Panc1 (cell line): ENCODE measurements around the gene TAX1BP1. TPM values are rescaled to one million over a fixed set of nuclear protein-coding genes. Genes with fewer than 3 reads are reported as not detected.

ENCODE experiments used
- ATAC-seq: fragments of 200-7000 bp; cut with Tn5 transposase; 2 replicates; pipeline ENCODE4 v1.9.1; 2020; ENCODE audit warnings: mild to moderate bottlenecking, moderate library complexity
- BruUV-seq: library from RNA; stranded (reverse); fragments of 400-500 nt; replicated peaks from 2 replicates; lab custom pipeline; 2021; lab: Mats Ljungman, UMichigan
- CTCF ChIA-PET: fragments of 300-600 bp; sonication (Branson Sonifier 250); formaldehyde crosslinking; loops from one replicate; lab custom pipeline; 2022; ENCODE audit warnings: antibody characterized with exemption; lab: Charles Lee
- POLR2A ChIA-PET: fragments of 300-600 bp; sonication (Branson Sonifier 250); formaldehyde crosslinking; loops from one replicate; lab custom pipeline; 2022; ENCODE audit warnings: antibody characterized with exemption; lab: Charles Lee
- DNase-seq: peaks from one replicate; pipeline ENCODE4 v3.0.0-alpha.2; 2010; ENCODE audit warnings: low read depth, low spot score
- H3K27ac ChIP-seq: 2 replicates; pipeline ENCODE4 v1.5.1; 2011; ENCODE audit warnings: mild to moderate bottlenecking, low read length, inconsistent platforms
- H3K27me3 ChIP-seq: fragments of 200-500 bp; sonication (Bioruptor generic); 2 replicates; pipeline ENCODE4 v1.6.0; 2014; ENCODE audit warnings: low read length, inconsistent platforms; ENCODE audit not compliant: control insufficient read depth, insufficient read depth
- H3K36me3 ChIP-seq: fragments of 200-500 bp; sonication (Bioruptor generic); 2 replicates; pipeline ENCODE4 v1.5.1; 2014; ENCODE audit warnings: inconsistent platforms, mild to moderate bottlenecking, low read length, moderate library complexity; ENCODE audit not compliant: control insufficient read depth, insufficient read depth
- H3K4me1 ChIP-seq: 2 replicates; pipeline ENCODE4 v1.5.1; 2011; ENCODE audit warnings: inconsistent platforms, mild to moderate bottlenecking, low read length, moderate library complexity; ENCODE audit not compliant: control insufficient read depth, insufficient read depth
- H3K4me3 ChIP-seq, 2 experiments: 2 replicates each; pipeline ENCODE4 v1.5.1; 2011 to 2012; ENCODE audit warnings: low read depth in 2 of 2, low read length in 2 of 2, mild to moderate bottlenecking in 2 of 2, inconsistent platforms in 1 of 2, moderate library complexity in 1 of 2
- H3K9me3 ChIP-seq: fragments of 200-500 bp; sonication (Bioruptor generic); 2 replicates; pipeline ENCODE4 v1.5.1; 2014; ENCODE audit warnings: low read depth, mild to moderate bottlenecking, inconsistent platforms, low read length, moderate library complexity; ENCODE audit not compliant: control insufficient read depth, insufficient read depth
- POLR2AphosphoS5 ChIP-seq: IDR thresholded peaks from 2 replicates; pipeline ENCODE4 v1.6.1; 2012; ENCODE audit warnings: mild to moderate bottlenecking, low read depth, low read length, moderate library complexity
- REST ChIP-seq, 2 experiments: IDR thresholded peaks; 2 replicates each; pipeline ENCODE4 v1.6.1; 2011 to 2012; ENCODE audit warnings: low read depth in 2 of 2, control low read depth in 1 of 2, low read length in 1 of 2, mild to moderate bottlenecking in 1 of 2, moderate library complexity in 1 of 2; ENCODE audit not compliant: insufficient read depth in 1 of 2
- SIN3A ChIP-seq: IDR thresholded peaks from 2 replicates; pipeline ENCODE4 v1.6.1; 2012; ENCODE audit warnings: low read depth, mild to moderate bottlenecking, low read length, moderate library complexity, borderline replicate concordance; ENCODE audit not compliant: insufficient read depth
- TCF7L2 ChIP-seq: IDR thresholded peaks from 2 replicates; pipeline ENCODE4 v1.6.1; 2011; ENCODE audit warnings: mild to moderate bottlenecking, low read depth, low read length, inconsistent platforms
- in situ Hi-C: cut with HindIII; loops from 2 replicates; pipeline ENCODE4 v1.10.0; 2016; ENCODE audit warnings: low sequenced_read_pairs, low pct_unique_long_range_greater_than_20kb
- intact Hi-C: fragments of 100-400 bp; cut with micrococcal nuclease; formaldehyde crosslinking; loops from one replicate; pipeline ENCODE4 v1.10.0; 2022; ENCODE audit not compliant: unreplicated experiment
- total RNA-seq: library from RNA; stranded (reverse); gene quantifications from one replicate; pipeline ENCODE4 v1.2.1, GENCODE V29; 2021; ENCODE audit not compliant: unreplicated experiment
- TF ChIP-seq, protein P1 (sequence below): fragments of 450-650 bp; IDR thresholded peaks from 2 replicates; pipeline ENCODE4 v1.5.1; 2017; ENCODE audit warnings: mild to moderate bottlenecking

TAX1BP1 gene
- total RNA-seq, 1 experiment from 2014 or later, result 125 TPM

- in situ Hi-C loops, result no loop called here
- Histone ChIP-seq H3K27me3 (no peaks in the 10 kb centered on the region), H3K27ac (0 out of 2 replicates have a peak overlapping the region, but pooled peaks have one; percentile 17), H3K4me3 (no peak overlapping the region), H3K36me3 (peaks cover under 1% of the 10 kb centered on the region; the same call in 1 of the 2 replicates), H3K4me1 (peaks cover 7% of the 10 kb centered on the region), H3K9me3 (no peaks in the 10 kb centered on the region)
- intact Hi-C loops, result no loop called here
- BruUV-seq, result no TSS peak
- DNase-seq (no peak), ATAC-seq (no peak)
- ChIA-PET CTCF (no interaction called here), POLR2A (no interaction called here)
- TF ChIP-seq SIN3A (no peak), REST (IDR thresholded peaks at IDR 0.05; ENCODE audit: insufficient read depth in 1 of 2, low read depth in 2 of 2, low read length in 1 of 2) (no peak), POLR2AphosphoS5 (no peak), TCF7L2 (no peak)
- TF ChIP-seq, protein P1, sequence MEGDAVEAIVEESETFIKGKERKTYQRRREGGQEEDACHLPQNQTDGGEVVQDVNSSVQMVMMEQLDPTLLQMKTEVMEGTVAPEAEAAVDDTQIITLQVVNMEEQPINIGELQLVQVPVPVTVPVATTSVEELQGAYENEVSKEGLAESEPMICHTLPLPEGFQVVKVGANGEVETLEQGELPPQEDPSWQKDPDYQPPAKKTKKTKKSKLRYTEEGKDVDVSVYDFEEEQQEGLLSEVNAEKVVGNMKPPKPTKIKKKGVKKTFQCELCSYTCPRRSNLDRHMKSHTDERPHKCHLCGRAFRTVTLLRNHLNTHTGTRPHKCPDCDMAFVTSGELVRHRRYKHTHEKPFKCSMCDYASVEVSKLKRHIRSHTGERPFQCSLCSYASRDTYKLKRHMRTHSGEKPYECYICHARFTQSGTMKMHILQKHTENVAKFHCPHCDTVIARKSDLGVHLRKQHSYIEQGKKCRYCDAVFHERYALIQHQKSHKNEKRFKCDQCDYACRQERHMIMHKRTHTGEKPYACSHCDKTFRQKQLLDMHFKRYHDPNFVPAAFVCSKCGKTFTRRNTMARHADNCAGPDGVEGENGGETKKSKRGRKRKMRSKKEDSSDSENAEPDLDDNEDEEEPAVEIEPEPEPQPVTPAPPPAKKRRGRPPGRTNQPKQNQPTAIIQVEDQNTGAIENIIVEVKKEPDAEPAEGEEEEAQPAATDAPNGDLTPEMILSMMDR, result no peak
These were observed 37.7 kb downstream of the TAX1BP1 start for GRCh38 chr7:27777662-27778061.

DNA sequence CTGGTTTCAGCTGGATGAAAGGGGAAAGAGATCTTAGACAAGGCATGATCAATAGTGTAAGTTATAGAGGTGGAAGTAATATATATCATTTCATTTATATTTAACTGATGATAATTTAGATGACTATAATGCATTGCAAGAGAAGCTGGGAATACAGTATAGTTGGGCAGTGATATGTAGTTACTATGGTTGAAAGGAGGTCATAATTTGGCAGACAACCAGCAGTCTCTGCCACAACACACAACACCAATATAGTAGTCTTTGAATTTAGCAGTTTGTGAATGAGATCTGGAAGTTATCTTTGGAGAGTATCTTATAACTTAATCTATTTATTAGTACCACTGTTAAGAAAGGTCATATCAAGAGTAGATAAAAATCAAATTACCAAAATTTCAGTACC lies 39.9 kb downstream of the TAX1BP1 start:
- Histone ChIP-seq H3K4me1 (peaks cover 26% of the 10 kb centered on the region), H3K4me3 (no peak overlapping the region), H3K9me3 (no peaks in the 10 kb centered on the region), H3K27me3 (no peaks in the 10 kb centered on the region), H3K27ac (no peak overlapping the region), H3K36me3 (no peaks in the 10 kb centered on the region)
- TF ChIP-seq SIN3A (no peak), REST (IDR thresholded peaks at IDR 0.05; ENCODE audit: insufficient read depth in 1 of 2, low read depth in 2 of 2, low read length in 1 of 2) (no peak), TCF7L2 (no peak), POLR2AphosphoS5 (no peak)
- TF ChIP-seq, protein P1, result no peak
- BruUV-seq, result no TSS peak
- ChIA-PET CTCF (no interaction called here), POLR2A (no interaction called here)
- no peak for ATAC-seq
- in situ Hi-C loops, result no loop called here
- DNase-seq, result no peak
- intact Hi-C loops, result loop anchor here (5.0 to 10.0 kb wide), 4 partner anchors 33 to 583 kb away; no protein-coding TSS in a partner anchor
